ENCODE data around the gene ABCG4.
"Not testable (repeated sequence)": the region's sequence is repeated elsewhere in the genome, so short reads cannot be mapped to it uniquely, and the experiment has no call there.

Gene ABCG4

DNA sequence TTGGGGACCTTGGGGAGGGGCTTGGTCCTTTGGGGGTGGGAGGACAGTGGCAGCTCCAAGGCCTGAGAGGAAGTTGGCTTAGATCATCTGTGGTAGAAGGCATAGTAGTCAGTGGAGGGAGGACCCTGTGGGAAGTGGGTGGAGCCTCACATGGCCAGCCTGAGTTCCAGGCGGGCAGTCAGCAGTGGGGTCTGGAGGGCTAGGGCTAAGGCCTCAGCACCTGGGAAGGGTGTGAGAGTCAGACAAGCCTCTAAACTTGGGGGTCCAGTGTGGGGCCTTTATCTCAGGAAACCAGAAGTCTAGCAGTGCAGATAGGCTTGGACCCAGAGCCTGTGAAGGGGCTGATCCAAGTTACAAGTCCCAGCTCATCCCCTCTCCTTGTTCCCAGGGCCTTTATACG lies 23.7 kb downstream of the ABCG4 start:
- DNase-seq = no peak
- TF ChIP-seq GATA1 (IDR thresholded peaks at IDR 0.05; ENCODE audit: low read depth, low read length) (no peak), POLR2A (IDR thresholded peaks at IDR 0.05; ENCODE audit: low read length) (no peak)

DNA sequence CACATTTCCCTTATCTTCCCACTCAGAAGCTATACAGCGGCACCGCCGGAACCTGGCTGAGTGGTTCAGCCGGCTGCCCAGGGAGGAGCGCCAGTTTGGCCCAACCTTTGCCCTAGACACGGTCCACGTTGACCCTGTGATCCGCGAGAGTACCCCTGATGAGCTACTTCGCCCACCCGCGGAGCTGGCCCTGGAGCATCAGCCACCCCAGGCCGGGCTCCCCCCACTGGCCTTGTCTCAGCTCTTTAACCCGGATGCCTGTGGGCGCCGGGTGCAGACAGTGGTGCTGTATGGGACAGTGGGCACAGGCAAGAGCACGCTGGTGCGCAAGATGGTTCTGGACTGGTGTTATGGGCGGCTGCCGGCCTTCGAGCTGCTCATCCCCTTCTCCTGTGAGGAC lies 24.6 kb downstream of the ABCG4 start:
- DNase-seq = no peak
- TF ChIP-seq POLR2A (IDR thresholded peaks at IDR 0.05; ENCODE audit: low read length) = no peak
- no peak for TF ChIP-seq GATA1 (IDR thresholded peaks at IDR 0.05; ENCODE audit: low read depth, low read length)

- DNase-seq = no peak
- no peak for TF ChIP-seq GATA1 (IDR thresholded peaks at IDR 0.05; ENCODE audit: low read depth, low read length)
- no peak for TF ChIP-seq POLR2A (IDR thresholded peaks at IDR 0.05; ENCODE audit: low read length)
These were observed 26.7 kb downstream of the ABCG4 start for GRCh38 chr11:119175493-119176077.

- no peak for DNase-seq
- TF ChIP-seq POLR2A (IDR thresholded peaks at IDR 0.05; ENCODE audit: low read length) (no peak), GATA1 (IDR thresholded peaks at IDR 0.05; ENCODE audit: low read depth, low read length) (no peak)
These were observed 29.4 kb downstream of the ABCG4 start for GRCh38 chr11:119178166-119178680.

DNA sequence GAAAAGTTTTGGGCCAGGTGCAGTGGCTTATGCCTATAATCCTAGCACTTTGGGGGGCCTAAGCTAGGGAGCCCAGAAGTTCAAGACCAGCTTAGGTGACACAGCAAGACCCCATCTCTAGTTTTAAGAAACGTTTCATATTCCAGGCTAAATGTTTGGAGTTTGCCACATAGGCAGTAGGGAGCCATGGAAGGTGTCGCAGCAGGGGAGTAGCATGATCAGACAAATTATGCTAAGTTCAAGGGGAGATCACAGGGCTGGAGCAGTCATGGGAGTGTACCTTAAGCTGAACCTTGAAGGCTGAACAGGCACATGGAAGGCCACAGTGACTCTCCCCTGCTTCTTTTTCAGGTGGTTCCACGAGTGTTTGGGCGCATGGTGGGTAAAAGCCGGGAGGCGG lies 30.5 kb downstream of the ABCG4 start:
- DNase-seq = no peak
- no peak for TF ChIP-seq GATA1 (IDR thresholded peaks at IDR 0.05; ENCODE audit: low read depth, low read length)
- no peak for TF ChIP-seq POLR2A (IDR thresholded peaks at IDR 0.05; ENCODE audit: low read length)

DNA sequence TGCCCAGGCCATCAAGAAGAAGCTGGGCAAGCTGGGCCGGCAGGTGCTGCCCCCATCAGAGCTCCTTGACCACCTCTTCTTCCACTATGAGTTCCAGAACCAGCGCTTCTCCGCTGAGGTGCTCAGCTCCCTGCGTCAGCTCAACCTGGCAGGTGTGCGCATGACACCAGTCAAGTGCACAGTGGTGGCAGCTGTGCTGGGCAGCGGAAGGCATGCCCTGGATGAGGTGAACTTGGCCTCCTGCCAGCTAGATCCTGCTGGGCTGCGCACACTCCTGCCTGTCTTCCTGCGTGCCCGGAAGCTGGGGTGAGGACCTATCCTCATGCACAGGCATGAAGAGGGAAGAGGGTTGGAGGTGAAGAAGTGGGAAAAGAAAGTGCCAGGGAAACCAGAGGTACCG lies 31.1 kb downstream of the ABCG4 start:
- no peak for DNase-seq
- TF ChIP-seq GATA1 (IDR thresholded peaks at IDR 0.05; ENCODE audit: low read depth, low read length) (no peak), POLR2A (IDR thresholded peaks at IDR 0.05; ENCODE audit: low read length) (no peak)

DNA sequence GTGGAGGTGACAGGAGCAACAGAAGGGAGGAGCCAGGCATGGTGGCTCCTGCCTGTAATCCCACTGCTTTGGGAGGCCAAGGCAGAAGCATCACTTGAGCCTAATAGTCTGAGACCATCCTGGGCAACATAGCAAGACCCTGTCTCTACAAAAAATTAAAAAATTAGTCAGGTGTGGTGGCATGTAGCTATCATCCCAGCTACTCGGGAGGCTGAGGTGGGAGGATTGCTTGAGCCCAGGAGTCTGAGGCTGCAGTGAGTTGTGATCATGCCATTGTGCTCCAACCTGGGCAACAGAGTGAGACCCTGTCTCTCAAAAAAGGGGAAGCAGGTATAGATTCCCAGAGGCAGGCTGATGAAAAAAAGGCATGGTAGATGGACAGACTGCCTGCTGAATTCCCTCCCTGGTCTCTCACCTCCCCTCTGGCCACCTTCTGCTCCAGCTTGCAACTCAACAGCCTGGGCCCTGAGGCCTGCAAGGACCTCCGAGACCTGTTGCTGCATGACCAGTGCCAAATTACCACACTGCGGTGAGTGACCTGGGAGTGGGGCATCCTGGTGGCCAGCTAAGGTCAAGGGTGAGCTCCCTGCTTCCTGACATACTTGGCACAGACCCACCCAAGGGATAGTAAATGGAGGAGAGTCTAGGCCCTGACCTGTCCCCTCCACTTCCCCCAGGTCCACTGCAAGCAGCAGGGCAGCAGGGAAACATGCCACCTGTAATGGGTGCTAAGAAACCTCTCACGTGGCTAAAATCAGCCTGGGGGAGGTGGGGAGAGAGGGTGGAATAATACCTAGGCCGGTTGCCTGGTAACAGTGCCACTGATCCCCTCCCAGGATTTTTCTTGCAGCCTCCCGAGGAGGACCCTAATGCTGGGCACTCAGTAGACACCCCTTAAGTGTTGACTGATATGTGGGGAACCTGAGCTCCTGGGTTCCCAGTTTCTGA lies 32.2 kb downstream of the ABCG4 start:
- TF ChIP-seq POLR2A (IDR thresholded peaks at IDR 0.05; ENCODE audit: low read length) = no peak
- TF ChIP-seq GATA1 (IDR thresholded peaks at IDR 0.05; ENCODE audit: low read depth, low read length) = no peak
- DNase-seq = no peak

DNA sequence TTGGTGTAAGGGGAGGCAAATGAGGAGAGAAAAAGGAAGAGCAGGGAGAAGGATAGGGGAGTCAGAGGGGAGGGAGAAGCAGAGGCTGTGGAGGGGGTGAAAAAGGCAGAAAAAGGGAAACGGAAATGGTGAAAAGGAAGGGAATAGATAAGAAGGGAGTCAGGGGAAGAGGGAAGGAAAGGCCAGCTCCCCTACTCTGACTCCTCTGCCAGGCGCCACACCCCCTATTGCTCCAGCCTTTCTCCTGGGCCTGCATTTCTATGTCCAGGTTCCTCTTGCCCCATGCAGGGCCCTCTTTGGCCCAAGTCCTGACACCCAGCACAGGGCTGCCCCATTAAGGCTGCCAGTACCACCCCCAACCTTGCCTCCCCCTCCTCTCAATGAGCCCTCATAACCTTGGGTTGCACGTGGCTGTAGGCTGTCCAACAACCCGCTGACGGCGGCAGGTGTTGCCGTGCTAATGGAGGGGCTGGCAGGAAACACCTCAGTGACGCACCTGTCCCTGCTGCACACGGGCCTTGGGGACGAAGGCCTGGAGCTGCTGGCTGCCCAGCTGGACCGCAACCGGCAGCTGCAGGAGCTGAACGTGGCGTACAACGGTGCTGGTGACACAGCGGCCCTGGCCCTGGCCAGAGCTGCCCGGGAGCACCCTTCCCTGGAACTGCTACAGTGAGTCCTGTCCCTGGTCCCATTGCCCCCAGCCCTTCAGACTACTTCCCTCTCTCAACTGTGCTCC lies 33.0 kb downstream of the ABCG4 start:
- no peak for DNase-seq
- no peak for TF ChIP-seq GATA1 (IDR thresholded peaks at IDR 0.05; ENCODE audit: low read depth, low read length)
- TF ChIP-seq POLR2A (IDR thresholded peaks at IDR 0.05; ENCODE audit: low read length) = no peak

- DNase-seq = not testable (repeated sequence)
These were observed 35.5 kb downstream of the ABCG4 start for GRCh38 chr11:119184399-119184798.

DNA sequence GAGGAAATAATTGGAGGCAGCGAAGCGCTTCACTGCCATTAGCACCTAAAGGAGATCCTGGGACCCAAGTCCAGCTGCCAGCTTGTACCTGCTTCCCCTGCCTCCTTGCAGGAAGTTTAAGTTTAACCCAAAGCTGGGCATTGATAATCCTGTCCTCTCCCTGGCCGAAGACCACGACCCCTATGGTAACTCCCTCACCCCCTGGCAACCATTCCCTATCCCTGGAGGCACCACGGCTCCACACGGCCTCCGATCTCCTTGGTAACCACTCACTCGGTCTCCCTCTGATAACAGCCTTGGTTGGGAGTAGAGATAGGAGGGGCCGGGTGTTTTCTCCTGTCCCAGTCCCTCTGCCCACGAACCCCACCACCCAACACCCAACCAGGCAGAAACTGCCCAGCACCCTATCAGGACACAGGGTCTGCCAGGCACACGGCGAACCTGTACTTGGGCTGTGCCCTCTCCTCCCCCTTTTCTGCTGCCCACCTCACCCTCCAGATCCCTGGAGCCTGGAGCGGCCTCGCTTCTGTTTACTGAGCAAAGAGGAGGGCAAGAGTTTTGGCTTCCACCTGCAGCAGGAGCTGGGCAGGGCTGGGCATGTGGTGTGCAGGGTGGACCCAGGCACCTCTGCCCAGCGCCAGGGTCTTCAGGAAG lies 37.3 kb downstream of the ABCG4 start:
- TF ChIP-seq POLR2A (IDR thresholded peaks at IDR 0.05; ENCODE audit: low read length) (no peak), GATA1 (IDR thresholded peaks at IDR 0.05; ENCODE audit: low read depth, low read length) (no peak)
- DNase-seq = no peak

GRCh38 chr11:119187123-119187892 lies 38.5 kb downstream of the ABCG4 start:
- TF ChIP-seq POLR2A (IDR thresholded peaks at IDR 0.05; ENCODE audit: low read length) (no peak), GATA1 (IDR thresholded peaks at IDR 0.05; ENCODE audit: low read depth, low read length) (no peak)
- DNase-seq = no peak

DNA sequence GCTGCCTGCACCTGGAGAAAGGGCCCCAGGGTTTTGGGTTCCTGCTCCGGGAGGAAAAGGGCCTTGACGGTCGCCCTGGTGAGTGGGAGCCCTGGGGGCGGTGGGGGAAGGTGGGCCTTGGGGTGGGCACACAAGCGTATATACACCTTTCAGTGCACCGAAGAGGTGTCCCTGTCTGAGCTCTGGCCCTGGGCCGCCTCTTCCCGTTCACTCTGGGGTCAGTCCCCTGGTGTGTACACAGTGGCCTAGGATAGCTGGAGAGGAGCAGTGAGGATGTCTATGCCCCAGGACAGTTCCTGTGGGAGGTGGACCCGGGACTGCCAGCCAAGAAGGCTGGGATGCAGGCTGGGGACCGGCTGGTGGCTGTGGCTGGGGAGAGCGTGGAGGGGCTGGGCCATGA lies 39.2 kb downstream of the ABCG4 start:
- TF ChIP-seq GATA1 (IDR thresholded peaks at IDR 0.05; ENCODE audit: low read depth, low read length) = no peak
- TF ChIP-seq POLR2A (IDR thresholded peaks at IDR 0.05; ENCODE audit: low read length) = no peak
- DNase-seq = no peak

DNA sequence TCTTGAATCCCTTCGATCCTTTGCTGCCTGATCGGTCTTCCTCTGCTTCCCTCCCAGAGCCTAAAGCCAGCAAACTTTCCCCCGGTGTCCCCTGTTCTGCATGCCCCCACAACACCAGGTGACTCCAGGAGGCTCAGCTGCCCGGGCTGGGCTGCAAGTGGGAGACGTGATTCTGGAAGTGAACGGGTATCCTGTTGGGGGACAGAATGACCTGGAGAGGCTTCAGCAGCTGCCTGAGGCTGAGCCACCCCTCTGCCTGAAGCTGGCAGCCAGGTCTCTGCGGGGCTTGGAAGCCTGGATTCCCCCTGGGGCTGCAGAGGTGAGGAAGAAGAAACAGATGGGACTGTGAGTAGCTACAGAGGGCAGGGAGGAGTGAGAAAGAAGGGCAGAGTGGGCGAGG lies 40.0 kb downstream of the ABCG4 start:
- TF ChIP-seq GATA1 (IDR thresholded peaks at IDR 0.05; ENCODE audit: low read depth, low read length) = no peak
- no peak for TF ChIP-seq POLR2A (IDR thresholded peaks at IDR 0.05; ENCODE audit: low read length)
- DNase-seq = no peak
